Activated B cell treated with CpG ODN at 0.5 μM for 24 hours (primary cell): ENCODE measurements around the gene HIVEP1. TPM values are rescaled to one million over a fixed set of nuclear protein-coding genes. Genes with fewer than 3 reads are reported as not detected.

Experiments
- ATAC-seq: fragments of 200-7000 bp; cut with Tn5 transposase; one replicate; pipeline ENCODE4 v1.10.0; 2021; ENCODE audit warnings: low read depth, mild to moderate bottlenecking, moderate library complexity
- CTCF ChIA-PET: fragments of 350-600 bp; sonication (Branson Sonifier 250); formaldehyde crosslinking; loops from one replicate; lab custom pipeline; 2021; ENCODE audit warnings: antibody characterized with exemption; lab: Charles Lee
- POLR2A ChIA-PET: fragments of 350-600 bp; sonication (Branson Sonifier 250); formaldehyde crosslinking; loops from one replicate; lab custom pipeline; 2021; ENCODE audit warnings: antibody characterized with exemption; lab: Charles Lee
- DNase-seq: peaks from one replicate; pipeline ENCODE4 v3.0.0; 2022
- H3K27ac Mint-ChIP-seq: one replicate; pipeline ENCODE4 v1.8.0; 2020; ENCODE audit warnings: mixed read lengths
- H3K27me3 Mint-ChIP-seq: one replicate; pipeline ENCODE4 v1.8.0; 2021; ENCODE audit warnings: mixed read lengths
- H3K36me3 Mint-ChIP-seq: one replicate; pipeline ENCODE4 v1.8.0; 2021; ENCODE audit warnings: low read depth, mixed read lengths
- H3K4me1 Mint-ChIP-seq: one replicate; pipeline ENCODE4 v1.8.0; 2021; ENCODE audit warnings: mixed read lengths
- H3K4me3 Mint-ChIP-seq: one replicate; pipeline ENCODE4 v1.8.0; 2020; ENCODE audit warnings: mild to moderate bottlenecking, mixed read lengths
- H3K9me3 Mint-ChIP-seq: one replicate; pipeline ENCODE4 v1.8.0; 2020; ENCODE audit warnings: mixed read lengths
- intact Hi-C: fragments of 100-400 bp; cut with micrococcal nuclease; formaldehyde crosslinking; loops from one replicate; pipeline ENCODE4 v1.15.1; 2024
- total RNA-seq: library from RNA; stranded (reverse); gene quantifications from 2 replicates; pipeline ENCODE4 v1.2.3, GENCODE V29; 2022
- TF ChIP-seq, protein P1 (sequence below): fragments of 200-600 bp; IDR thresholded peaks from one replicate; pipeline ENCODE4 v1.8.0; 2022; ENCODE audit warnings: antibody characterized with exemption, mild to moderate bottlenecking

The HIVEP1 gene
- total RNA-seq, 1 donor from 2014 or later = 91.0 TPM

- no peak for DNase-seq
- Mint-ChIP-seq H3K27ac (no peak overlapping the region), H3K4me3 (no peak overlapping the region), H3K36me3 (no peaks in the 10 kb centered on the region), H3K27me3 (peaks cover 4% of the 10 kb centered on the region), H3K9me3 (no peaks in the 10 kb centered on the region), H3K4me1 (peaks cover 20% of the 10 kb centered on the region)
- TF ChIP-seq, protein P1, sequence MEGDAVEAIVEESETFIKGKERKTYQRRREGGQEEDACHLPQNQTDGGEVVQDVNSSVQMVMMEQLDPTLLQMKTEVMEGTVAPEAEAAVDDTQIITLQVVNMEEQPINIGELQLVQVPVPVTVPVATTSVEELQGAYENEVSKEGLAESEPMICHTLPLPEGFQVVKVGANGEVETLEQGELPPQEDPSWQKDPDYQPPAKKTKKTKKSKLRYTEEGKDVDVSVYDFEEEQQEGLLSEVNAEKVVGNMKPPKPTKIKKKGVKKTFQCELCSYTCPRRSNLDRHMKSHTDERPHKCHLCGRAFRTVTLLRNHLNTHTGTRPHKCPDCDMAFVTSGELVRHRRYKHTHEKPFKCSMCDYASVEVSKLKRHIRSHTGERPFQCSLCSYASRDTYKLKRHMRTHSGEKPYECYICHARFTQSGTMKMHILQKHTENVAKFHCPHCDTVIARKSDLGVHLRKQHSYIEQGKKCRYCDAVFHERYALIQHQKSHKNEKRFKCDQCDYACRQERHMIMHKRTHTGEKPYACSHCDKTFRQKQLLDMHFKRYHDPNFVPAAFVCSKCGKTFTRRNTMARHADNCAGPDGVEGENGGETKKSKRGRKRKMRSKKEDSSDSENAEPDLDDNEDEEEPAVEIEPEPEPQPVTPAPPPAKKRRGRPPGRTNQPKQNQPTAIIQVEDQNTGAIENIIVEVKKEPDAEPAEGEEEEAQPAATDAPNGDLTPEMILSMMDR = no peak
- intact Hi-C loops = no loop called here
- ChIA-PET POLR2A (no interaction called here), CTCF (no interaction called here)
- ATAC-seq = no peak
Measured at GRCh38 chr6:12200015-12200564, 188.0 kb downstream of the HIVEP1 start.

DNA sequence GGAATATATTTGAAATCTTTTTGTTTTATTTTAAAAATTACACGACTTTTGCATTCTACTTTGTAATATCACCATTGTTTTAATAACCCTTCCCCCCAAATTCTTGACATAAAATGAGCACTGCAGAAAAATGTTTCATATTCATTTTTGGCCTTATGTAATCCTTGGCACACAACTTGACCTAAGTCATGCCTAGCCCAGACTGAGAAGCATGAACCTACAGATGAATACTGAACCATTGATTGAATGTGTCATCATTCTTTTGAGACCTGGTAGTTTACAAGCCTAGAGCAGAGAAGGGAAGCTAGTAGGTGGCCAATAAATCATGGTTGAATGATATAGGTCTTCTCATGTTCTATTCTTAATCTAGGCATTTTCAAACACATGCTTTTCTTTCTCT is 188.6 kb downstream of the HIVEP1 start:
- DNase-seq = no peak
- ChIA-PET POLR2A (no interaction called here), CTCF (no interaction called here)
- Mint-ChIP-seq H3K27ac (no peak overlapping the region), H3K9me3 (no peaks in the 10 kb centered on the region), H3K4me3 (no peak overlapping the region), H3K27me3 (peaks cover 4% of the 10 kb centered on the region), H3K4me1 (peaks cover 20% of the 10 kb centered on the region), H3K36me3 (no peaks in the 10 kb centered on the region)
- no peak for ATAC-seq
- intact Hi-C loops = no loop called here
- TF ChIP-seq, protein P1 = no peak

GRCh38 chr6:12203001-12203400 is 190.9 kb downstream of the HIVEP1 start:
- ChIA-PET CTCF (no interaction called here), POLR2A (no interaction called here)
- peaks cover 20% of the 10 kb centered on the region for H3K4me1 Mint-ChIP-seq
- ATAC-seq (no peak), DNase-seq (no peak)
- H3K9me3 Mint-ChIP-seq = no peaks in the 10 kb centered on the region
- TF ChIP-seq, protein P1 = no peak
- no peaks in the 10 kb centered on the region for H3K36me3 Mint-ChIP-seq
- peaks cover 4% of the 10 kb centered on the region for H3K27me3 Mint-ChIP-seq
- no peak overlapping the region for H3K27ac Mint-ChIP-seq
- H3K4me3 Mint-ChIP-seq = no peak overlapping the region
- intact Hi-C loops = no loop called here

- H3K4me3 Mint-ChIP-seq = no peak overlapping the region
- DNase-seq = no peak
- H3K36me3 Mint-ChIP-seq = no peaks in the 10 kb centered on the region
- ChIA-PET POLR2A (no interaction called here), CTCF (no interaction called here)
- H3K27me3 Mint-ChIP-seq = peaks cover 6% of the 10 kb centered on the region
- no peak for ATAC-seq
- no peak overlapping the region for H3K27ac Mint-ChIP-seq
- intact Hi-C loops = no loop called here
- no peaks in the 10 kb centered on the region for H3K9me3 Mint-ChIP-seq
- TF ChIP-seq, protein P1 = no peak
- peaks cover 17% of the 10 kb centered on the region for H3K4me1 Mint-ChIP-seq
Measured at GRCh38 chr6:12208190-12208589, 196.1 kb downstream of the HIVEP1 start.

DNA sequence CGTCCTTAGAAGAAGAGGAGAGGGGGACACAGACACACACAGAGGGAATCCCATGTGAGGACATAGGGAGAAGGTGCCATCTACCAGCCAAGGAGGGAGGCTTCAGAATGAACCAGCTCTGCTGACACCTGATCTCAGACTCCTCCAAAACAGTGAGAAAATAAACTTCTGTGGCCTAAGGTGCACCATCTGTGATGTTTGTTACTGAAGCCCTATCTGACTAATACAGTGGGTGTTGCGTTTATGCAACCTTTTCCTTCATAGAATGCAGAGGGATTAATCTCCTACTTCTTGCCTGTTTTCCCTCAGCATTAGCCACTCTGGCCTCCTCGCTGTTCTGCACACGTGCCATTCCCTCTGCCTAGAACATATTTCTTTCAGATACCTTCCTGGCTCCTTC is 196.6 kb downstream of the HIVEP1 start:
- POLR2A ChIA-PET = no interaction called here
- intact Hi-C loops = no loop called here

More for the DNA sequence above, 196.6 kb downstream of the HIVEP1 start:
- H3K36me3 Mint-ChIP-seq = no peaks in the 10 kb centered on the region
- ATAC-seq (no peak), DNase-seq (no peak)
- no peak overlapping the region for H3K27ac Mint-ChIP-seq
- H3K4me1 Mint-ChIP-seq = peaks cover 12% of the 10 kb centered on the region
- CTCF ChIA-PET = no interaction called here
- H3K9me3 Mint-ChIP-seq = no peaks in the 10 kb centered on the region
- H3K4me3 Mint-ChIP-seq = no peak overlapping the region
- TF ChIP-seq, protein P1 = no peak
- H3K27me3 Mint-ChIP-seq = peaks cover 6% of the 10 kb centered on the region

Other genes starting within 250 kb of the HIVEP1 start
- 1.4 and 2.0 TPM in 2 replicates for gene ADTRP, start 233.5 kb upstream of the HIVEP1 start, total RNA-seq